MG63 (cell line): ENCODE results near the gene SLC2A4RG. TPM values are rescaled to one million over a fixed set of nuclear protein-coding genes. Genes with fewer than 3 reads are reported as not detected.
A peak's percentile ranks its signal among the peaks of the same experiment; 100 is the strongest.

Experiments used
- DNase-seq: peaks from one replicate; pipeline ENCODE4 v3.0.0-alpha.2; 2020
- H3K27me3 ChIP-seq: fragments of 250-450 bp; sonication (Bioruptor Pico); 2 replicates; pipeline ENCODE4 v1.5.1; 2020; ENCODE audit warnings: mild to moderate bottlenecking, moderate library complexity
- H3K36me3 ChIP-seq: fragments of 250-450 bp; sonication (Bioruptor Pico); 2 replicates; pipeline ENCODE4 v1.5.1; 2020; ENCODE audit warnings: mild to moderate bottlenecking, moderate library complexity
- H3K4me3 ChIP-seq: fragments of 250-450 bp; sonication (Bioruptor Pico); 2 replicates; pipeline ENCODE4 v1.5.1; 2020; ENCODE audit warnings: mild to moderate bottlenecking, moderate library complexity
- H3K9me3 ChIP-seq: fragments of 250-450 bp; sonication (Bioruptor Pico); 2 replicates; pipeline ENCODE4 v1.5.1; 2020; ENCODE audit warnings: mild to moderate bottlenecking, moderate library complexity
- total RNA-seq: library from RNA; depleted of rRNA; stranded (reverse); fragments of >200 nt; shearing (Covaris generic); gene quantifications from 2 replicates; pipeline ENCODE4 v1.2.3, GENCODE V29; 2014; ENCODE audit warnings: low replicate concordance; rRNA removed

The SLC2A4RG gene, protein sequence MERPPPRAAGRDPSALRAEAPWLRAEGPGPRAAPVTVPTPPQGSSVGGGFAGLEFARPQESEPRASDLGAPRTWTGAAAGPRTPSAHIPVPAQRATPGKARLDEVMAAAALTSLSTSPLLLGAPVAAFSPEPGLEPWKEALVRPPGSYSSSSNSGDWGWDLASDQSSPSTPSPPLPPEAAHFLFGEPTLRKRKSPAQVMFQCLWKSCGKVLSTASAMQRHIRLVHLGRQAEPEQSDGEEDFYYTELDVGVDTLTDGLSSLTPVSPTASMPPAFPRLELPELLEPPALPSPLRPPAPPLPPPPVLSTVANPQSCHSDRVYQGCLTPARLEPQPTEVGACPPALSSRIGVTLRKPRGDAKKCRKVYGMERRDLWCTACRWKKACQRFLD
- 49.0 and 123 TPM in 2 replicates for total RNA-seq

DNA sequence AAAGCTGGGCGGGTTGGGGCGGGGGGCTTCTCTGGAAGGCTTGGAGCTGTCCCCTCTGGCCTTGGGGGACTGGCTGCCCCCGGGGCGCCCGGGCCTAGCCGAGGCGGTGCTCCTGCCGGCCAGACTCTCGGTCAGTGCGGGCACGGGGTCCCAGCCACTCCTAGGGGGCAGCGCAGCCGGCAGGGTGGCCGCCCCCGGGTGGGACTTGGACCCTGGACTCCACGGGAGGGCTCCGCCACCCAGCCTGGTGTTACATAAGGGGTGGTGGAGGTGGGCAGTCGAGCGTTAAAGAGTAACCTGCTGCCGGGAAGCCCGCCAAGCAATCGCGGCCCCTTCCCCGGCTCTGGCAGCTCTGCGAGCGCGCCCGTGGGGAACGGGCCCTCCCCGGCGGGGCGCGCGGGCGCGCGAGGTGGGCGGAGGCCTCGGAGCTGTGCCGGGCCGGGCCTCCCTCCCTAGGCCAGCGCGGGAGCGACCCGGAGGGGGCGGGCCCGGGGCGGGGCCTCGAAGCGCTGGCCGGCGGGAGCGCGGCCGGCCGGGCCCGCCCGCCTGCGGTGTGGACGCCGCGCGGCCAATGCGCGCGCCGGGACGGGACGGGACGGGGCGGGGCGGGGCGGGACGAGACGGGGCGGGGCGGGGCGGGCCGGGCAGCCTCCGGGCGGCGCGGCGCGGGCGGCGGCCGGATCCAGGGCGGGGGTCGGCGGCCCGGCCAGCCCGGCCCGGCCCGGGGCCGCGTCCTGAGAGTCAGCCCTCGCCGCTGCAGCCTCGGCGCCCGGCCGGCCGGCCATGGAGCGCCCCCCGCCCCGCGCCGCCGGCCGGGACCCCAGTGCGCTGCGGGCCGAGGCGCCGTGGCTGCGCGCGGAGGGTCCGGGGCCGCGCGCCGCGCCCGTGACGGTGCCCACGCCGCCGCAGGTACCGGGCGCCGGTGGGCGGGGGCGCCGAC is at the start of gene SLC2A4RG:
TSS of gene SLC2A4RG (plus strand) at position 647 of the 940 bp plus-strand sequence. CDS start at position 784, 137 bp downstream.
- peaks cover 46% of the 10 kb centered on the region for H3K36me3 ChIP-seq

DNA sequence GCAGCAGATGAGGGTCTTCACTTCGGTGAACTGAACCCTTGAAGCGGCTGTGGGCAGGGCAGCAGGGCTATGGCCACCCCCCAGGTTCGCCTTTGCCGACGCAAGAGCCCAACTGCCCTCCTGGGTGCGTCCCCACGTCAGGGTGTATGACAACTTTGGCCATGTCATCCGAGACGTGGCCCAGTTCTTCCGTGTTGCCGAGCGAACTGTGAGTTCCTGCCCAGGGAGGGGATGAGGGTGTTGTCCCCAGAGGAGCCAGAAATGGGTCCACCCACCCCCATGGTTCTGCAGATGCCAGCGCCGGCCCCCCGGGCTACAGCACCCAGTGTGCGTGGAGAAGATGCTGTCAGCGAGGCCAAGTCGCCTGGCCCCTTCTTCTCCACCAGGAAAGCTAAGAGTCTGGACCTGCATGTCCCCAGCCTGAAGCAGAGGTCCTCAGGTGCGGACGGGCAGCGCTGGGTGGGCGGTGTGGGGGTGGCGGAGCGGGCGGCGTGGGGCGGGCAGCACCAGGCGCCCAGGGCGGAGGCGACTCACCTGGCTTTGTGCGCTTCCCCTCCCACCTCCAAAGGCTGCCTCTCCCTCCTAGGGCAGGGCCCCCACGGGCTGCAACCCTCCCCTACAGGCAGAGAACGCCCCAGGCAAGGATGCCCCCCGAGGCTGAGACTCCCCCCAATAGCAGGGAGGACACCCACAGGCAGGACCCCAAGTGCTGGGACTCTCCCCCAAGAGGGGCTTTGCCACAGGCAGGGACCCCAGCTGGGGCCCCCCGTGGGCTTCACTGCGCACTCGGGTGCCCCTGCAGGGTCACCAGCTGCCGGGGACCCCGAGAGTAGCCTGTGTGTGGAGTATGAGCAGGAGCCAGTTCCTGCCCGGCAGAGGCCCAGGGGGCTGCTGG is 49.3 kb upstream of the SLC2A4RG start:
- Histone ChIP-seq H3K27me3 (no peaks in the 10 kb centered on the region), H3K4me3 (no peak overlapping the region), H3K36me3 (peaks cover 40% of the 10 kb centered on the region), H3K9me3 (0 out of 2 replicates have a peak, but pooled peaks cover 2% of the 10 kb centered on the region)
- DNase-seq = no peak

More for the DNA sequence above, at the start of gene SLC2A4RG:
- H3K4me3 ChIP-seq = peak within 1 kb of the TSS; percentile 86
- H3K9me3 ChIP-seq = no peaks in the 10 kb centered on the region
- peak; percentile 79 for DNase-seq
- no peaks in the 10 kb centered on the region for H3K27me3 ChIP-seq

DNA sequence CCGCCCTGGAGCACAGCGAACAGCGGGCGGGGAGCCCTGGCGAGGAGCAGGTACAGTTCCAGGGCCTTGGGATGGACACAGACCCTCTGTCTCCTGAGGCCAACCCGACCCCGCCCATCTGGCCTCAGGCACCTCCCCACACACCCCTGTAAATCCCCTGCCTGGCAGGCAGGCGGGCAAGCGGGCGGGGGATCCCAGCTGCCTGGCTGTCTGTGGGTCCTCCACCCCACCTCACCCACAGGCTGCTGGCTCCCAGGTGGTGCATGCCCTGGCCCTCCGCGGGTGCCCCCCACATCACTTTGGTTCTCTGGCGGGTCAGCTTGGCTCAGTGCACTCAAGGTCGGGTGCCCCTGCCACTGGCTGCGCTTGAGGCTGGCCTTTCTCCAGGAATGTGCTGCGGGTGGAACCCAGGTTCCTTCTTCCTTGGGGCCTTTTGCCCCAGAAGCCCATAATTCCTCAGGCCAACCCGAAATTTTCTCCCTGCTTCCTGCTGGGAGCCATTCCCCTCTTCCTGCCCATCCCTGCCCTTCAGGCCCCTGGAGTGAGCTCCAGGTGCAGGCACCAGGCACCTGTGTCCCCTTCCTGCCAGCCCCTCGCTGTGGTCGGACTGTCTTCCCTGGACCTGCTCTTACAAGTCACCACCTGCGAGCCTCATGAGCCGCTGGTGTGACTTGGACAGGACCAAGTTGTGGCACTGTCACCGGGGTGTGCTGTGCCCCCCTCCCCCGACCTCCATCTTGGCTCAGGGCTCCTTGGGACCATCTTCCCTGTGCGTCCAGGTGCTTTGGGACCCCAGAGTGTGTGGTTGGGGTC is 48.5 kb upstream of the SLC2A4RG start:
- peaks cover 38% of the 10 kb centered on the region for H3K36me3 ChIP-seq
- no peak overlapping the region for H3K4me3 ChIP-seq
- H3K27me3 ChIP-seq = no peaks in the 10 kb centered on the region
- H3K9me3 ChIP-seq = 0 out of 2 replicates have a peak, but pooled peaks cover 2% of the 10 kb centered on the region
- DNase-seq = no peak

DNA sequence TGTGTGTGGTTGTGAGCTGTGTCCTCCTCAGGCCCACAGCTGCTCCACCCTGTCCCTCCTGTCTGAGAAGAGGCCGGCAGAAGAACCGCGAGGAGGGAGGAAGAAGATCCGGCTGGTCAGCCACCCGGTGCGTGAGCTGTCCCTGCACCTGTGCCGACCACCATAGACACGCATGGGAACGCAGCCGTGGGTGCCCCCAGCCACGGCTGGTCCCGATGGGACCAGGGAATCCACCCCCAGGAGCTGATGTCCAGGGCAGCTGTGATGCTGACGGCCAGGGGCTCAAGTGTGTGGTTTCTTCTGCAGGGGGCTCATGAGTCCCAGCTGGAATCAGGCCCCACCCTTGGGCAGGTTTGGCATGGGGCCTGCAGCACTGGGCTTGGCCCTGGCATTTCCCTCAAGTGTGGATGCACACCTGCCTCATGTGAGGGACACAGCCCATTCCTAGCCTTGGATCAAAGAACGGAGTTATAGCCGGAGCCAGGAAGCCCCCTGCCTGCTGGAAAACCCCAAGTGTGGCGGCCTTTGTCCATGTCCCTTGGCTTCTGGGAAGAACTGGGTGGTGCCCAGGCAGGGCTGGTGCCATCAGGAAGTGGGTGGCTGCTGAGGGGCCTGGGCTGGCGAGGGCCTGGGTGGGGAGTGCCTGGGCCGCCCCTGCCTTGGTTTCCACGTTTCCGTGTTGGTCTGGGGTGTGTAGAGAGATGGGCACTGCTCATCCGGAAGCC is 47.7 kb upstream of the SLC2A4RG start:
- no peaks in the 10 kb centered on the region for H3K27me3 ChIP-seq
- DNase-seq = no peak
- H3K9me3 ChIP-seq = 0 out of 2 replicates have a peak, but pooled peaks cover 2% of the 10 kb centered on the region
- no peak overlapping the region for H3K4me3 ChIP-seq
- H3K36me3 ChIP-seq = peaks cover 32% of the 10 kb centered on the region

DNA sequence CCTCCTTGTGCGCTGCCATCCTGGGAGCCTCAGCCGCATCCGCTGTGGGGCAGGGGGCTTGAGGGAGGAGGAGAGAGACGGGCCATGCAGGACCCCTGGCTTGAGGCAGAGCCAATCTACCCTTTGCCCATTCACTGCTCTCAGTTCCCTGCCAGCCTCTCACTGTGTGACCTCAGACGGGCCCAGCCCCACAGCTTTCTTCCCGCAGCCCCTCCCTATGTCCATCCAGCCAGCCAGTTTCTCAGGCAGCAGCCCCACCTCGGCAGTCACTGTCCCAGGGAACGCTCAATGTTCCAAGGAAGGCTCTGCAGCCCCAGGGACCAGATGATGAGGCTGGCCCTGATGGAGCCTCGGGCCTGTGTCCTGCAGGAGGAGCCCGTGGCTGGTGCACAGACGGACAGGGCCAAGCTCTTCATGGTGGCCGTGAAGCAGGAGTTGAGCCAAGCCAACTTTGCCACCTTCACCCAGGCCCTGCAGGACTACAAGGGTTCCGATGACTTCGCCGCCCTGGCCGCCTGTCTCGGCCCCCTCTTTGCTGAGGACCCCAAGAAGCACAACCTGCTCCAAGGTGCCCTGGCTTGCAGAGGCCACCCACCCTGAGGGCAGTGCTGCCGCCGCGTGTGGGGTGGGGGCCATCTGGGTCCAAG is 47.0 kb upstream of the SLC2A4RG start:
- Histone ChIP-seq H3K9me3 (0 out of 2 replicates have a peak, but pooled peaks cover 2% of the 10 kb centered on the region), H3K27me3 (no peaks in the 10 kb centered on the region), H3K36me3 (peaks cover 34% of the 10 kb centered on the region), H3K4me3 (no peak overlapping the region)
- peak; percentile 54 for DNase-seq

DNA sequence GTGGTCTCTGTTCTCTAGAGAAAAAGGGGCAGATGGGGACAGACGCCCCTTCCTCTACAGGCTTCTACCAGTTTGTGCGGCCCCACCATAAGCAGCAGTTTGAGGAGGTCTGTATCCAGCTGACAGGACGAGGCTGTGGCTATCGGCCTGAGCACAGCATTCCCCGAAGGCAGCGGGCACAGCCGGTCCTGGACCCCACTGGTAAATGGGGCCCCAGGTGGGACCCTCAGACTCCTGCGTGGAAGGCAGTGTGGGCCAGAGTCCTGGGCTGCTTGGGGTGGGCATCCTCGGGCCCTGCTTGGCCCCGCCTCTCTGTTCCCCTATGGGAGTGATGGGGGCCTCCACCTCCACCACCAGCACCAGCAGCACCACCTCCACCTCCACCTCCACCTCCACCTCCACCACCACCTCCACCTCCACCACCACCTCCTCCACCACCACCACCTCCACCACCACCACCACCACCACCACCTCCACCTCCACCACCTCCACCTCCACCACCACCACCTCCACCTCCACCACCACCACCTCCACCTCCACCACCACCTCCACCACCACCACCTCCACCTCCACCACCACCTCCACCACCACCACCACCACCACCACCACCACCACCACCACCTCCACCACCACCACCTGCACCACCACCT is 46.4 kb upstream of the SLC2A4RG start:
- DNase-seq = no peak
- peaks cover 35% of the 10 kb centered on the region for H3K36me3 ChIP-seq
- 0 out of 2 replicates have a peak, but pooled peaks cover 2% of the 10 kb centered on the region for H3K9me3 ChIP-seq

DNA sequence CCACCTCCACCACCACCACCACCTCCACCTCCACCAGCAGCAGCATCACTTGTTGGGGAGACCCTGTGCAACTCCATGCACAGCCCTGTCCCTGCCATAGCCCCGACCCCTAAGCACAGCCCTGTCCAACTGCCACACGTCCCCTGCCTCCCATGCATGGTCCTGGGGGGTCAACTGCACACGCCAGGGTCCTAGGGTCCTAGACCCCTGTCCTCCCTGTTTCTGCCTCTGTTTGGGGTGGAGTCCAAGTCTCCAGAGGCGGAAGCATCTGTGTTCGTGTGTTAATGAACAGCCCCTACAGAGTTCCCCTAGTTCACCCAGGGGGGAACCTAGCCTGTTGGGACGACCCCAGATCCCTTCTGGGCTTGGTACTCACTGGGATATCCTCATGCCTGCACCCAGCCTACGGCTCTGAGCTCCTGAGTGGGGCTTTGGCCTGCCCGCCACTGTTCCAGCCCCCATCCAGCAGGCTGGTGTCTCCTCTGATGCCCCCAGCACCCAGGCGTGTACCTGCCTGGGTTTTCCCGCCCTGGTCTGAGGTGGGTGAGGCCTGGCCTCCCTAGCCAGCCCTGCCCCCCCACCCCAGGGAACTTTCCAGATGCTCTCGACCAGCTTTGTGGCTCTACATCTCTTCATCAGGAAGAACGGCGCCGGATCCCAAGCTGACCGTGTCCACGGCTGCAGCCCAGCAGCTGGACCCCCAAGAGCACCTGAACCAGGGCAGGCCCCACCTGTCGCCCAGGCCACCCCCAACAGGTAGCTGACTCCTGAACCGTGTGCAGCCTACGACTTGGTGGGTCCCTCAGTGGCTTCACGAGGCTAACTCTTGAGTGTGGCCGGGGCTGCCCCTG is 45.6 kb upstream of the SLC2A4RG start:
- Histone ChIP-seq H3K4me3 (no peak overlapping the region), H3K36me3 (peaks cover 33% of the 10 kb centered on the region), H3K27me3 (no peaks in the 10 kb centered on the region), H3K9me3 (0 out of 2 replicates have a peak, but pooled peaks cover 2% of the 10 kb centered on the region)
- no peak for DNase-seq

More for the DNA sequence above, 46.4 kb upstream of the SLC2A4RG start:
- H3K4me3 ChIP-seq = no peak overlapping the region
- H3K27me3 ChIP-seq = no peaks in the 10 kb centered on the region

DNA sequence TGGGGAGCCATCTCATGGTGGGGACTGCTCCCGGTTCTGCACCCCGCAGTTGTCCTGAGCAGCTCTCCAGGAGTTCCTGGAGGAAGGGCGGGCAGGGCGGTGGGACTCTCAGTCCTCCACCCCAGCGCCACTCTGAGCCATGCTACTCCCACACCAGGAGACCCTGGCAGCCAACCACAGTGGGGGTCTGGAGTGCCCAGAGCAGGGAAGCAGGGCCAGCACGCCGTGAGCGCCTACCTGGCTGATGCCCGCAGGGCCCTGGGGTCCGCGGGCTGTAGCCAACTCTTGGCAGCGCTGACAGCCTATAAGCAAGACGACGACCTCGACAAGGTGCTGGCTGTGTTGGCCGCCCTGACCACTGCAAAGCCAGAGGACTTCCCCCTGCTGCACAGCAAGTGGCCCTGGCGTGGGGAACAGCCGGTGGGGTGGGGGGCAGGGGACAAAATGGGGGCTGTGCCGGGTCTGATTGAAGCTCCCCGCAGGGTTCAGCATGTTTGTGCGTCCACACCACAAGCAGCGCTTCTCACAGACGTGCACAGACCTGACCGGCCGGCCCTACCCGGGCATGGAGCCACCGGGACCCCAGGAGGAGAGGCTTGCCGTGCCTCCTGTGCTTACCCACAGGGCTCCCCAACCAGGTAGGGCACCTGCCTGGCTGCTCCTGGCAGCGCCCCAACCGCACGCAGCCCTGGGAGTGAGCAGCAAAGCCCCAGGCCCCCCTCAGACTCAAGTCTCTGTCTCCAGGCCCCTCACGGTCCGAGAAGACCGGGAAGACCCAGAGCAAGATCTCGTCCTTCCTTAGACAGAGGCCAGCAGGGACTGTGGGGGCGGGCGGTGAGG is 44.8 kb upstream of the SLC2A4RG start:
- Histone ChIP-seq H3K36me3 (peaks cover 36% of the 10 kb centered on the region), H3K4me3 (no peak overlapping the region), H3K9me3 (0 out of 2 replicates have a peak, but pooled peaks cover 2% of the 10 kb centered on the region), H3K27me3 (no peaks in the 10 kb centered on the region)
- DNase-seq = no peak

DNA sequence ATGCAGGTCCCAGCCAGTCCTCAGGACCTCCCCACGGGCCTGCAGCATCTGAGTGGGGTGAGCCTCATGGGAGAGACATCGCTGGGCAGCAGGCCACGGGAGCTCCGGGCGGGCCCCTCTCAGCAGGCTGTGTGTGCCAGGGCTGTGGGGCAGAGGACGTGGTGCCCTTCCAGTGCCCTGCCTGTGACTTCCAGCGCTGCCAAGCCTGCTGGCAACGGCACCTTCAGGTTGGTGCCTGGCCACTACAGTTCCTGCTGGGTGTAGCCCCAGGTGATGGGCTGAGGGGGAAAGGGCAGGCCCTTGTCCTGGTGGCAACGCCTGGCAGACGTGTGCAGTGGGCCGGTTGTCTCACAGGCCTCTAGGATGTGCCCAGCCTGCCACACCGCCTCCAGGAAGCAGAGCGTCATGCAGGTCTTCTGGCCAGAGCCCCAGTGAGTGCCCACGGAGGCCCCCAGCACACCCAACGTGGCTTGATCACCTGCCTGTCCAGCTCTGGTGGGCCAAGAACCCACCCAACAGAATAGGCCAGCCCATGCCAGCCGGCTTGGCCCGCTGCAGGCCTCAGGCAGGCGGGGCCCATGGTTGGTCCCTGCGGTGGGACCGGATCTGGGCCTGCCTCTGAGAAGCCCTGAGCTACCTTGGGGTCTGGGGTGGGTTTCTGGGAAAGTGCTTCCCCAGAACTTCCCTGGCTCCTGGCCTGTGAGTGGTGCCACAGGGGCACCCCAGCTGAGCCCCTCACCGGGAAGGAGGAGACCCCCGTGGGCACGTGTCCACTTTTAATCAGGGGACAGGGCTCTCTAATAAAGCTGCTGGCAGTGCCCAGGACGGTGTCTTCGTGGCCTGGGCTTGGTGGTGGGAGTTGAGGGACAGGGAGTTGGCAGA is 43.9 kb upstream of the SLC2A4RG start:
- Histone ChIP-seq H3K4me3 (no peak overlapping the region), H3K27me3 (no peaks in the 10 kb centered on the region), H3K36me3 (peaks cover 43% of the 10 kb centered on the region), H3K9me3 (0 out of 2 replicates have a peak, but pooled peaks cover 2% of the 10 kb centered on the region)
- no peak for DNase-seq

DNA sequence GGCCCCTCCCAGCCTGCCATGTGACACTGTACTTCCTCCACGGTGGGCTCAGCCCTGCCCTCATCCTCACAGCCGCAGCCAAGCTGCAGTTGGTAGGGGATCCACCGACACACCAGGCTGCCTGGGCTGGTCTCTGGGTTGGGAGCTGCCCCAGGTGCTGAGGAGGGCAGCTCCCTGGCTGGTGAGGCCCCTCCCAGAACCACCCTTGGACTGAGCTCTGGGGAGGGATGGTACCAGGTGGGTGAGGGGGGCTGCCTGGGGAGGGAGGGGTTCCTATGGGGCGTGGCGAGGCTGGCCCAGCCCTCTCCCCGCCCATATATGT is 43.3 kb upstream of the SLC2A4RG start:
- Histone ChIP-seq H3K27me3 (no peaks in the 10 kb centered on the region), H3K9me3 (0 out of 2 replicates have a peak, but pooled peaks cover 2% of the 10 kb centered on the region), H3K4me3 (no peak overlapping the region), H3K36me3 (peaks cover 43% of the 10 kb centered on the region)
- DNase-seq = peak; percentile 41

DNA sequence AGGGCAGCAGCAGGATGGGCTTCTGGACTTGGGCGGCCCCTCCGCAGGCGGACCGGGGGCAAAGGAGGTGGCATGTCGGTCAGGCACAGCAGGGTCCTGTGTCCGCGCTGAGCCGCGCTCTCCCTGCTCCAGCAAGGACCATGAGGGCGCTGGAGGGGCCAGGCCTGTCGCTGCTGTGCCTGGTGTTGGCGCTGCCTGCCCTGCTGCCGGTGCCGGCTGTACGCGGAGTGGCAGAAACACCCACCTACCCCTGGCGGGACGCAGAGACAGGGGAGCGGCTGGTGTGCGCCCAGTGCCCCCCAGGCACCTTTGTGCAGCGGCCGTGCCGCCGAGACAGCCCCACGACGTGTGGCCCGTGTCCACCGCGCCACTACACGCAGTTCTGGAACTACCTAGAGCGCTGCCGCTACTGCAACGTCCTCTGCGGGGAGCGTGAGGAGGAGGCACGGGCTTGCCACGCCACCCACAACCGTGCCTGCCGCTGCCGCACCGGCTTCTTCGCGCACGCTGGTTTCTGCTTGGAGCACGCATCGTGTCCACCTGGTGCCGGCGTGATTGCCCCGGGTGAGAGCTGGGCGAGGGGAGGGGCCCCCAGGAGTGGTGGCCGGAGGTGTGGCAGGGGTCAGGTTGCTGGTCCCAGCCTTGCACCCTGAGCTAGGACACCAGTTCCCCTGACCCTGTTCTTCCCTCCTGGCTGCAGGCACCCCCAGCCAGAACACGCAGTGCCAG is 42.8 kb upstream of the SLC2A4RG start, which contains the start of gene TNFRSF6B:
TSS of gene TNFRSF6B (plus strand) at position 25 of the 729 bp plus-strand sequence. CDS start at position 141, 116 bp downstream.
- DNase-seq = no peak
- no peak within 1 kb of the TSS for H3K4me3 ChIP-seq
- no peaks in the 10 kb centered on the region for H3K27me3 ChIP-seq
- 0 out of 2 replicates have a peak, but pooled peaks cover 2% of the 10 kb centered on the region for H3K9me3 ChIP-seq
- H3K36me3 ChIP-seq = peaks cover 43% of the 10 kb centered on the region
